Endodermal cell (in vitro differentiated cells): ENCODE results near the gene GRID1. TPM values are rescaled to one million over a fixed set of nuclear protein-coding genes. Genes with fewer than 3 reads are reported as not detected.
A peak's percentile ranks its signal among the peaks of the same experiment; 100 is the strongest.

ENCODE experiments used
- DNase-seq: peaks from one replicate; pipeline ENCODE4 v3.0.0-alpha.2; 2017
- H3K27ac ChIP-seq: 2 replicates; pipeline ENCODE4 v1.5.1; 2013; ENCODE audit warnings: mild to moderate bottlenecking, low read depth, low read length, moderate library complexity
- H3K27me3 ChIP-seq: 2 replicates; pipeline ENCODE4 v1.6.1; 2013; ENCODE audit warnings: mild to moderate bottlenecking, low read length, moderate library complexity; ENCODE audit not compliant: insufficient read depth, control insufficient read depth, poor library complexity, severe bottlenecking
- H3K36me3 ChIP-seq: 2 replicates; pipeline ENCODE4 v1.7.0; 2013; ENCODE audit warnings: mild to moderate bottlenecking, low read length, moderate library complexity; ENCODE audit not compliant: control insufficient read depth, insufficient read depth
- H3K4me1 ChIP-seq: one replicate; pipeline ENCODE4 v1.7.0; 2013; ENCODE audit warnings: low read length; ENCODE audit not compliant: control insufficient read depth, insufficient read depth
- H3K4me3 ChIP-seq: 2 replicates; pipeline ENCODE4 v1.5.1; 2013; ENCODE audit warnings: mild to moderate bottlenecking, low read length, moderate library complexity
- H3K9ac ChIP-seq: 2 replicates; pipeline ENCODE4 v1.6.1; 2013; ENCODE audit warnings: mild to moderate bottlenecking, low read length, moderate library complexity; ENCODE audit not compliant: poor library complexity, severe bottlenecking; ENCODE audit errors: extremely low read depth
- H3K9me3 ChIP-seq: 2 replicates; pipeline ENCODE4 v1.6.1; 2013; ENCODE audit warnings: mild to moderate bottlenecking, low read length, moderate library complexity; ENCODE audit not compliant: control insufficient read depth
- H3K27ac Mint-ChIP-seq: 2 replicates; pipeline ENCODE4 v1.8.0; 2020; ENCODE audit warnings: mixed read lengths
- H3K27me3 Mint-ChIP-seq: 2 replicates; pipeline ENCODE4 v1.8.0; 2021; ENCODE audit warnings: mild to moderate bottlenecking, mixed read lengths; ENCODE audit not compliant: insufficient read depth
- H3K36me3 Mint-ChIP-seq: 2 replicates; pipeline ENCODE4 v1.8.0; 2020; ENCODE audit warnings: low read depth, mixed read lengths
- H3K4me1 Mint-ChIP-seq: 2 replicates; pipeline ENCODE4 v1.8.0; 2020; ENCODE audit warnings: mixed read lengths
- H3K4me3 Mint-ChIP-seq: 2 replicates; pipeline ENCODE4 v1.8.0; 2020; ENCODE audit warnings: mild to moderate bottlenecking, moderate library complexity, mixed read lengths
- H3K9me3 Mint-ChIP-seq: 2 replicates; pipeline ENCODE4 v1.8.0; 2020; ENCODE audit warnings: mild to moderate bottlenecking, mixed read lengths
- WGBS, 2 experiments: methylation state at CpG; one replicate each; pipeline versions ENCODE4 v1.1.5 to v1.1.7; 2013; ENCODE audit warnings: missing lambda C conversion rate in 2 of 2, mixed read lengths in 1 of 2; ENCODE audit not compliant: insufficient coverage in 1 of 2, insufficient read length in 1 of 2; 5-methylcytosine and 5-hydroxymethylcytosine counted together
- total RNA-seq, 2 donors: library from RNA; stranded (reverse); fragmentation: NEBNext Ultra II Directional in 1 of 2; extraction: Animal tissue kit (Norgen Biotek cat#: 25700) in 1 of 2; gene quantifications; 2 replicates in 1 of 2; 3 replicates in 1 of 2; pipeline ENCODE4 v1.2.1, GENCODE V29; 2021
- TF ChIP-seq, protein P1 (sequence below): fragments of 200-600 bp; sonication (generic); conservative IDR thresholded peaks from 2 replicates; pipeline ENCODE4 v1.5.0; 2021; ENCODE audit warnings: antibody characterized with exemption, mild to moderate bottlenecking

GRID1 gene
- total RNA-seq, 2 donors from 2014 or later = 0.13 to 0.53 TPM

DNA sequence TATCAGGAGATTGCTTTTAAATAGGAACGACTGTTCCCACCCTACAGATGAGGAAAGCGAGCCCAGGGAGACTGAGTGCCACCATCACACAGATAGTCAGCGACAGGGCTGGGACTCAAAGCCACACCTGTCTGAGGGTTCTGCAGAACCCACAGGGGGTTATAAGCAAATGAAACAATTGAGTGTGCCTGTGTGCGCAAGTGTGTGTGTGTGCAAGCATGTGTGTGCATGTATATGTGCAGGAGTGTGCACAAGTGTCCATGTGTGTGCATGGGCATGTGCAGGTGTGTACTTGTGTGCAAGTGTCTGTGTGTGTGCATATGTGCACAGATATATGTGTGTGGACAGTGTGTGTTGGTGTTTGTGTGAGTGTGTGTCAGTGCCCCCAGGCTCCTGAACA lies 280.2 kb downstream of the GRID1 start:
- Mint-ChIP-seq H3K4me1 (peaks cover 6% of the 10 kb centered on the region), H3K27ac (no peak overlapping the region), H3K9me3 (no peaks in the 10 kb centered on the region), H3K27me3 (peaks cover 14% of the 10 kb centered on the region), H3K36me3 (no peaks in the 10 kb centered on the region), H3K4me3 (no peak overlapping the region)
- WGBS, 2 experiments = 96 to 100% methylated on average over 4 of the region's 4 CpGs
- Histone ChIP-seq H3K9ac (no peak overlapping the region), H3K9me3 (no peaks in the 10 kb centered on the region), H3K4me3 (no peak overlapping the region), H3K27me3 (no peaks in the 10 kb centered on the region), H3K27ac (no peak overlapping the region), H3K36me3 (no peaks in the 10 kb centered on the region), H3K4me1 (peaks cover 6% of the 10 kb centered on the region)
- TF ChIP-seq, protein P1, sequence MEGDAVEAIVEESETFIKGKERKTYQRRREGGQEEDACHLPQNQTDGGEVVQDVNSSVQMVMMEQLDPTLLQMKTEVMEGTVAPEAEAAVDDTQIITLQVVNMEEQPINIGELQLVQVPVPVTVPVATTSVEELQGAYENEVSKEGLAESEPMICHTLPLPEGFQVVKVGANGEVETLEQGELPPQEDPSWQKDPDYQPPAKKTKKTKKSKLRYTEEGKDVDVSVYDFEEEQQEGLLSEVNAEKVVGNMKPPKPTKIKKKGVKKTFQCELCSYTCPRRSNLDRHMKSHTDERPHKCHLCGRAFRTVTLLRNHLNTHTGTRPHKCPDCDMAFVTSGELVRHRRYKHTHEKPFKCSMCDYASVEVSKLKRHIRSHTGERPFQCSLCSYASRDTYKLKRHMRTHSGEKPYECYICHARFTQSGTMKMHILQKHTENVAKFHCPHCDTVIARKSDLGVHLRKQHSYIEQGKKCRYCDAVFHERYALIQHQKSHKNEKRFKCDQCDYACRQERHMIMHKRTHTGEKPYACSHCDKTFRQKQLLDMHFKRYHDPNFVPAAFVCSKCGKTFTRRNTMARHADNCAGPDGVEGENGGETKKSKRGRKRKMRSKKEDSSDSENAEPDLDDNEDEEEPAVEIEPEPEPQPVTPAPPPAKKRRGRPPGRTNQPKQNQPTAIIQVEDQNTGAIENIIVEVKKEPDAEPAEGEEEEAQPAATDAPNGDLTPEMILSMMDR = no peak
- DNase-seq = peak; percentile 17

- Mint-ChIP-seq H3K4me1 (peaks cover 6% of the 10 kb centered on the region), H3K9me3 (no peaks in the 10 kb centered on the region), H3K36me3 (no peaks in the 10 kb centered on the region), H3K27ac (no peak overlapping the region), H3K27me3 (peaks cover 16% of the 10 kb centered on the region), H3K4me3 (no peak overlapping the region)
- Histone ChIP-seq H3K27ac (no peak overlapping the region), H3K9ac (no peak overlapping the region), H3K4me1 (peaks cover 1% of the 10 kb centered on the region), H3K9me3 (no peaks in the 10 kb centered on the region), H3K36me3 (no peaks in the 10 kb centered on the region), H3K27me3 (no peaks in the 10 kb centered on the region), H3K4me3 (no peak overlapping the region)
- DNase-seq = peak; percentile 8
- TF ChIP-seq, protein P1 = no peak
- WGBS, 2 experiments = 89 to 94% methylated on average over 5 of the region's 5 CpGs
These were observed 280.9 kb downstream of the GRID1 start for GRCh38 chr10:86085686-86086085.

DNA sequence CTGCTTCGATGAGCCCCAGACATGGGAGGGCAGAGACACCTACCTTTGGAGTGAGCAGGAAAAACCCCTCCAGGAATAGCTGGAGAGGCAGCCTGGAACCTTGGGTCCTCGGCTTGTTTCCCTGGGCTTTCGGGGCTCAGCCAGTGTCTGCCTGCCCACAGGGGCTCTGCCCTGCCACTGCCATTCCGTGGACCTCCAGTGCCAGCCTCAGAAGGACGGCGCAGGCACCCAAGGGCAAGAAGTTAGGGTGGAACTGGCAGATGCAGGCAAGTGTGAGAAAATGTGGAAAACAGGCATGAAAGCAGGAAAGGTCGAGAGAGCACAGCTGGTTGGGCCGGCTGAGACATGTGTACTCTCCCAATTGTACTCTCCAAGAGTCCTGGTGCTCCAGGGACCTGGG lies 281.5 kb downstream of the GRID1 start:
- WGBS, 2 experiments = 91 to 93% methylated on average over 6 to 8 of the region's 8 CpGs
- TF ChIP-seq, protein P1 = no peak

More for the DNA sequence above, 281.5 kb downstream of the GRID1 start:
- no peaks in the 10 kb centered on the region for H3K36me3 ChIP-seq
- peaks cover 6% of the 10 kb centered on the region for H3K4me1 Mint-ChIP-seq
- H3K27ac Mint-ChIP-seq = no peak overlapping the region
- H3K4me3 ChIP-seq = no peak overlapping the region
- peak; percentile 33 for DNase-seq
- no peaks in the 10 kb centered on the region for H3K9me3 ChIP-seq
- peaks cover 16% of the 10 kb centered on the region for H3K27me3 Mint-ChIP-seq
- H3K27me3 ChIP-seq = no peaks in the 10 kb centered on the region
- no peak overlapping the region for H3K27ac ChIP-seq
- H3K9ac ChIP-seq = no peak overlapping the region
- no peak overlapping the region for H3K4me3 Mint-ChIP-seq
- H3K4me1 ChIP-seq = no peaks in the 10 kb centered on the region
- H3K9me3 Mint-ChIP-seq = no peaks in the 10 kb centered on the region
- H3K36me3 Mint-ChIP-seq = no peaks in the 10 kb centered on the region
